Neutrophil (primary cell): ENCODE measurements around the gene SETD2.
A peak's percentile ranks its signal among the peaks of the same experiment; 100 is the strongest.

Experiments used
- H3K27ac ChIP-seq: fragments of 200-600 bp; sonication (generic); 2 replicates; pipeline ENCODE4 v1.5.1; 2016; ENCODE audit warnings: mild to moderate bottlenecking, moderate library complexity
- H3K27me3 ChIP-seq: fragments of 200-600 bp; sonication (generic); 2 replicates; pipeline ENCODE4 v1.6.0; 2016; ENCODE audit warnings: mild to moderate bottlenecking
- H3K36me3 ChIP-seq: fragments of 200-600 bp; sonication (generic); 2 replicates; pipeline ENCODE4 v1.5.1; 2017
- H3K4me1 ChIP-seq, 2 experiments: fragments of 200-600 bp in 1 of 2; sonication (generic) in 1 of 2; 1 replicate in 1 of 2; 2 replicates in 1 of 2; pipeline versions ENCODE4 v1.5.1 to v1.6.1; 2013 to 2016; ENCODE audit warnings: low read depth in 1 of 2, low read length in 1 of 2, mild to moderate bottlenecking in 1 of 2, moderate library complexity in 1 of 2; ENCODE audit not compliant: control insufficient read depth in 1 of 2, insufficient read depth in 1 of 2
- H3K4me3 ChIP-seq, 2 experiments: fragments of 200-600 bp in 1 of 2; sonication (generic) in 1 of 2; 1 replicate in 1 of 2; 2 replicates in 1 of 2; pipeline ENCODE4 v1.5.1; 2013 to 2016; ENCODE audit warnings: low read depth in 1 of 2, low read length in 1 of 2, mild to moderate bottlenecking in 1 of 2, moderate library complexity in 1 of 2
- H3K9me3 ChIP-seq: fragments of 200-600 bp; sonication (generic); 2 replicates; pipeline ENCODE4 v1.5.1; 2016
- TF ChIP-seq, protein P1 (sequence below): fragments of 200-600 bp; sonication (generic); IDR thresholded peaks from 2 replicates; pipeline ENCODE4 v1.5.1; 2016; ENCODE audit warnings: antibody characterized with exemption

Gene SETD2

DNA sequence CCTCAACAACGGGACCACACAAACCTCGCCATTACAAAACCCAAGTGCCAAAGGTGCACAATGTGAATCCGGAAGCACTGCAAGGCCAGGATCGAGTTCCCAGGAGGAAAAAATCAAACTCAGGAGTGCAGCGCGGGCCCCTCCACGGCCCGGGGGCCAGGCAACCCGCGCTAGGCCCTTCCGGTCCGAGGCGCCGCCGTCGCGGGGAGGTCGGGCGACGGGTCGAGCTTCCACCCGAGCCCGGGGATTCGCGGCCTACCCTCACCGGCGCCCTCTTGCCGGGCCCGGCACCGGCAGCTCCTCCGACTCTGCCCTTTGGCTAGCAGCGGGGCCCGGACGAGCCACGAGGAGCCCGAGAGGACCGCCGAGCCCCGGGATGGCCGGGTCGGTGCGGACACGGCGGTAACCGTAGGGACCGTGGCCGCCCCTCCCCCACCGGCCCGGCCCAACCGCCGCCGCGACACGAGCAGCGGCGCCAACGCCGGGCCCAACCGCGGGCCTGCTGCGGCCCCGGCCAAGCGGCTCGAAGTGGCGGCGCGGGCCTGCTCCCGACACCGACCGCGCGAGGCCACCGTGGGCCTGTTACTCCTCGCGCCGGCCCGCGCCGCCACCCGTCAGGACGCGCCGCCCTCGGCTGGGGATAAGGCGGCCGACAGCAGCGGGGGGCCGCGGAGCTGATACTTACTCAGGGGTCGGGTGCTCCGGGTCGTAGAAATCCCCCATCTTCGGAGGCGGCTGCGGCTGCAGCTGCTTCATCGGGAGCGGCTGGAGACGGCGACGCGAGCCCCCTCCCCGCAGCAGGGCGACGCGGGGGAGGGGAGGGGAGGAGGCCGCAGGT is 525 bp downstream of the SETD2 start:
- TF ChIP-seq, protein P1, sequence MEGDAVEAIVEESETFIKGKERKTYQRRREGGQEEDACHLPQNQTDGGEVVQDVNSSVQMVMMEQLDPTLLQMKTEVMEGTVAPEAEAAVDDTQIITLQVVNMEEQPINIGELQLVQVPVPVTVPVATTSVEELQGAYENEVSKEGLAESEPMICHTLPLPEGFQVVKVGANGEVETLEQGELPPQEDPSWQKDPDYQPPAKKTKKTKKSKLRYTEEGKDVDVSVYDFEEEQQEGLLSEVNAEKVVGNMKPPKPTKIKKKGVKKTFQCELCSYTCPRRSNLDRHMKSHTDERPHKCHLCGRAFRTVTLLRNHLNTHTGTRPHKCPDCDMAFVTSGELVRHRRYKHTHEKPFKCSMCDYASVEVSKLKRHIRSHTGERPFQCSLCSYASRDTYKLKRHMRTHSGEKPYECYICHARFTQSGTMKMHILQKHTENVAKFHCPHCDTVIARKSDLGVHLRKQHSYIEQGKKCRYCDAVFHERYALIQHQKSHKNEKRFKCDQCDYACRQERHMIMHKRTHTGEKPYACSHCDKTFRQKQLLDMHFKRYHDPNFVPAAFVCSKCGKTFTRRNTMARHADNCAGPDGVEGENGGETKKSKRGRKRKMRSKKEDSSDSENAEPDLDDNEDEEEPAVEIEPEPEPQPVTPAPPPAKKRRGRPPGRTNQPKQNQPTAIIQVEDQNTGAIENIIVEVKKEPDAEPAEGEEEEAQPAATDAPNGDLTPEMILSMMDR = no peak
- Histone ChIP-seq H3K4me3 (peak overlapping the region; percentile 91 to 95), H3K36me3 (no peaks in the 10 kb centered on the region), H3K9me3 (no peaks in the 10 kb centered on the region), H3K27ac (peak overlapping the region; percentile 96), H3K4me1 (peaks cover 50 to 59% of the 10 kb centered on the region in 2 experiments), H3K27me3 (no peaks in the 10 kb centered on the region)

DNA sequence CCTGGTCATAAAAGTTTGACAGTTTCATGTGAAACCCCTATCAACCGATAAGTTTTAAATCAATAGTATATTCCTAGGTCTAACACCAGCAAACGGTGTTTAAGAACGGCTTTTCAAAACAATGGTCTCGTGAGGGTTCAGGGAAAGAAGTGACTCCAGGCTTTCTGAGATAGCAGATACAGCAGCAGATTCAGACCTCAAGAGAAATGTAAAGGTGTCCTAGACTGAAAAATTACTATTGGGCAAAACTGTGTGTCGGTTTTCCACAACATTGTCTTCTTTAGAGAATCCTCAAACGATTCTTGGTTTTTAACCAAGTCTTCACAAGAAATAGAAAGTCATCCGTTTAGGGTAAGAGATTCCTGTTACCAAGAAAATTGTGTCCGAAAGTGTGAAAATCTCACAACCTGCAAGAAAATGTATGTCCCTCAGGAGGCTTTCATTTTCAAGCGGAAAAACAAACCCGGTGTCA is 1.2 kb downstream of the SETD2 start:
- H3K27me3 ChIP-seq = no peaks in the 10 kb centered on the region
- TF ChIP-seq, protein P1 = no peak
- peak overlapping the region; percentile 91 to 95 for H3K4me3 ChIP-seq
- H3K9me3 ChIP-seq = no peaks in the 10 kb centered on the region
- H3K36me3 ChIP-seq = no peaks in the 10 kb centered on the region
- H3K27ac ChIP-seq = peak overlapping the region; percentile 96
- H3K4me1 ChIP-seq = peaks cover 50 to 62% of the 10 kb centered on the region in 2 experiments

DNA sequence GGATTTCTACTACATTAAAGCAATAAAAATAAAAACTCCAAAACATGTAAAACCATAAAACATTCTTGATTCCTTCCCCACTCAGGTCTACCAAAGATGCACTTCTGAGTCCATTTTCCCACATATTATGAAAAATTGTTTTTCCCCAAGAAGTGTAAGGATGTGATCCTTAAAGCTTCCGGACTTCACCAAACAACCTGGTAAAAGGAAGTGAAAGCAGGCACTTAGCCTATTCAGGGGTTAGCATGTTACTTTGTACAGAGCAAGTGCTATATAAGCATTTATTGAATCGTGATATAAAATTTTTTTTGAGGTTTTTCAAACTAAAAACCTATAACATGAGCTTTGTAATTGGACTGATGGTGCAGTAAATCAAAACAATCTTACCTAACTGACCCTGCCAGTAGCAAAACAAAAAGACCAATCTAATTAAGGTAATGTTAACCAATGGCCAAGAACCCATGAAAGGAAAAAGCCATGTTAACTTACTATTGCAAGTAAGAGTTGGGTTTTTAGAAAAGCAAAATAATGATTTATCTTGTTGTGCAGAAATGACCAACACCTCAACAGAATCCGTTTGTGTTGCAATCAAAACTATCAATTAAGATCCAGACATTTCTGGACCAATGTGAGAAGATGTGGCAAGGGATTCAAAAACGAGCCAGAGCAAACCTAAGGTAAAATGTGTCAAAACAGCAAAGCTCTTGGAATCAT is 1.8 kb downstream of the SETD2 start:
- Histone ChIP-seq H3K36me3 (no peaks in the 10 kb centered on the region), H3K27ac (peak overlapping the region; percentile 96), H3K4me1 (peaks cover 50 to 62% of the 10 kb centered on the region in 2 experiments), H3K9me3 (no peaks in the 10 kb centered on the region), H3K4me3 (peak overlapping the region; percentile 91 to 95), H3K27me3 (no peaks in the 10 kb centered on the region)
- TF ChIP-seq, protein P1 = no peak

DNA sequence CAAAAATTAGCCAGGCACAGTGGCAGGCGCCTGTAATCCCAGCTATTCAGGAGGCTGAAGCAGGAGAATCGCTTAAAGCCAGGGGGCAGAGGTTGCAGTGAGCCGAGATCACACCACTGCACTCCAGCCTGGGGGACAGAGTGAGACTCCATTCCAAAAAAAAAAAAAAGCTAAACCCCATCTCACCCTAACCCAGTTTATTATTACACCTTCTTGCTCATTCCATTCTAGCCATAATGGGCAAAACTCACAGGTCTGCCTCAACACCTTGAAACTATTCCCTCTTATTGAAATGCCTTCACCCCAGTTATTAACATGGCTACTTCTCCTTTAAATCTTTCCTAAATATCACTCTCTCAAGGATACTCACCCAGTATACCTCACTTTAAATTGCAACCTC is 4.1 kb downstream of the SETD2 start:
- Histone ChIP-seq H3K27ac (peak overlapping the region; percentile 27), H3K4me3 (no peak overlapping the region), H3K27me3 (no peaks in the 10 kb centered on the region), H3K4me1 (peaks cover 36 to 48% of the 10 kb centered on the region in 2 experiments), H3K36me3 (no peaks in the 10 kb centered on the region), H3K9me3 (no peaks in the 10 kb centered on the region)
- TF ChIP-seq, protein P1 = no peak

DNA sequence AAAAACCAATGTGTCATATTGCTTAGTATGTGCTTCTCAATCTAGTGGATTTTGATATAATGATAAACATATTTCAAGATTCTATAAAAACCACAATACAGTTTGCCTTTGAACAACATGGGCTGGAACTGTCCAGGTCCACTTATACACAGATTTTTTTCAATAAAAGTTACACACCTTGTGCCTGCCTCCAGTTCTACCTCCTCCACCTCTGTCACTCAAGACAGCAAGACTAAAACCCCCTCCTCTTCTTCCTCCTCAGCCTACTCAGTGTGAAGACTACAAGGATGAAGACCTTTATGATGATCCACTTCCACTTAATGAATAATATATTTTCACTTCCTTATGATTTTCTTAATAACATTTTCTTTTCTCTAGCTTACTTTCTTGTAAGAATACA is 5.7 kb downstream of the SETD2 start:
- no peak overlapping the region for H3K27ac ChIP-seq
- H3K4me1 ChIP-seq = peaks cover 36 to 48% of the 10 kb centered on the region in 2 experiments
- no peak overlapping the region for H3K4me3 ChIP-seq
- H3K27me3 ChIP-seq = no peaks in the 10 kb centered on the region
- H3K9me3 ChIP-seq = no peaks in the 10 kb centered on the region
- TF ChIP-seq, protein P1 = no peak
- H3K36me3 ChIP-seq = no peaks in the 10 kb centered on the region
